Spinal cord (tissue), 10 donors: ENCODE data around the gene FANCC. TPM values are rescaled to one million over a fixed set of nuclear protein-coding genes. Genes with fewer than 3 reads are reported as not detected.
"Not testable (repeated sequence)": the region's sequence is repeated elsewhere in the genome, so short reads cannot be mapped to it uniquely, and the experiment has no call there.

ENCODE experiments used
- DNase-seq, 6 donors: peaks; one replicate each; pipeline versions ENCODE4 v3.0.0 to v3.0.0-alpha.2; 2013 to 2015; ENCODE audit warnings: low spot score in 6 of 6, low read depth in 4 of 6
- H3K27ac ChIP-seq: one replicate; pipeline ENCODE4 v1.5.1; 2013; ENCODE audit warnings: low read depth, low read length, control low read depth
- H3K27me3 ChIP-seq: one replicate; pipeline ENCODE4 v1.6.1; 2013; ENCODE audit warnings: low read length; ENCODE audit not compliant: control insufficient read depth, insufficient read depth
- H3K36me3 ChIP-seq: one replicate; pipeline ENCODE4 v1.6.1; 2013; ENCODE audit warnings: low read length; ENCODE audit not compliant: control insufficient read depth, insufficient read depth
- H3K4me1 ChIP-seq: one replicate; pipeline ENCODE4 v1.6.1; 2013; ENCODE audit warnings: low read length; ENCODE audit not compliant: control insufficient read depth, insufficient read depth
- H3K4me3 ChIP-seq: one replicate; pipeline ENCODE4 v1.5.1; 2013; ENCODE audit warnings: low read depth, low read length, control low read depth
- H3K9me3 ChIP-seq: one replicate; pipeline ENCODE4 v1.6.1; 2013; ENCODE audit warnings: low read length; ENCODE audit not compliant: control insufficient read depth, insufficient read depth
- WGBS: methylation state at CpG from one replicate; pipeline ENCODE4 v1.1.5; 2013; ENCODE audit warnings: missing lambda C conversion rate; ENCODE audit not compliant: insufficient coverage; 5-methylcytosine and 5-hydroxymethylcytosine counted together
- polyA plus RNA-seq, 2 donors: library from polyadenylated mRNA; unstranded; fragments of 120-200 nt; gene quantifications; one replicate each; pipeline ENCODE4 v1.2.1, GENCODE V29; 2013; ENCODE audit not compliant: insufficient read length in 2 of 2
- total RNA-seq, 2 donors: library from RNA; depleted of rRNA in 1 of 2; stranded (reverse); fragments of 120-200 nt in 1 of 2; fragments of >200 nt in 1 of 2; gene quantifications; one replicate each; pipeline versions ENCODE4 v1.2.3 to v1.2.4, GENCODE V29; 2013 to 2014
- donor health status: healthy.

The FANCC gene
- total and polyA plus RNA-seq, 4 donors: 14.1 to 16.6 (median 15.3) TPM

DNA sequence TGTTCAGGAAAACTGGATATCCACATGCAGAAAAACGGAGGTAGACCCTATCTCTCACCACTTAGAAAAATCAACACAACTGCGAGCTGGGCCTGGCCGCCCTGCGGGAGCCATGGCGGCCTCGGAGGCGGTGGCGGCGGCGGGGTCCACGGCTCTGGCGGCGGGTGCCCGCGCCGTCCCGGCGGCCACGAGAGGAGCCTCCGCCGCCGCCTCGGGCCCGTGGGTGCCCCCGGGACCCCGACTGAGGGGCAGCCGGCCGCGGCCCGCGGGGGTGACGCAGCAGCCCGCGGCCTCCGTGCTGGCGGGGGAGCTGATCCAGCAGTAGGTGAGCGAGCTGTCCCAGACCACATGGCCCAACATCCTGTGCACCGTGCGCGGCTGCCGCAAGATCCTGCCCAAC, 25.3 kb downstream of the FANCC start:
- no peaks in the 10 kb centered on the region for H3K36me3 ChIP-seq
- no peak for DNase-seq
- 97% methylated on average over 39 of the region's 41 CpGs for WGBS
- H3K27me3 ChIP-seq: no peaks in the 10 kb centered on the region
- H3K4me3 ChIP-seq: no peak overlapping the region
- H3K9me3 ChIP-seq: no peaks in the 10 kb centered on the region
- H3K4me1 ChIP-seq: no peaks in the 10 kb centered on the region
- no peak overlapping the region for H3K27ac ChIP-seq

GRCh38 chr9:95286151-95286550, 31.4 kb downstream of the FANCC start:
- H3K27ac ChIP-seq: no peak overlapping the region
- no peaks in the 10 kb centered on the region for H3K27me3 ChIP-seq
- WGBS: no CpG with 5 or more reads among the region's 2 CpGs
- no peak for DNase-seq
- no peaks in the 10 kb centered on the region for H3K4me1 ChIP-seq
- H3K4me3 ChIP-seq: no peak overlapping the region
- H3K9me3 ChIP-seq: peaks cover 3% of the 10 kb centered on the region
- no peaks in the 10 kb centered on the region for H3K36me3 ChIP-seq

- DNase-seq: no peak
- no CpG with 5 or more reads among the region's 1 CpG for WGBS
- Histone ChIP-seq H3K4me3 (no peak overlapping the region), H3K4me1 (no peaks in the 10 kb centered on the region), H3K9me3 (peaks cover 3% of the 10 kb centered on the region), H3K27ac (no peak overlapping the region), H3K36me3 (no peaks in the 10 kb centered on the region), H3K27me3 (no peaks in the 10 kb centered on the region)
These were observed 32.2 kb downstream of the FANCC start for GRCh38 chr9:95285307-95285706.

GRCh38 chr9:95284162-95285080, 33.1 kb downstream of the FANCC start:
- Histone ChIP-seq H3K4me3 (no peak overlapping the region), H3K27ac (no peak overlapping the region), H3K36me3 (no peaks in the 10 kb centered on the region), H3K27me3 (no peaks in the 10 kb centered on the region), H3K9me3 (peaks cover 3% of the 10 kb centered on the region), H3K4me1 (no peaks in the 10 kb centered on the region)
- DNase-seq: no peak
- 89% methylated on average over 1 of the region's 9 CpGs for WGBS

DNA sequence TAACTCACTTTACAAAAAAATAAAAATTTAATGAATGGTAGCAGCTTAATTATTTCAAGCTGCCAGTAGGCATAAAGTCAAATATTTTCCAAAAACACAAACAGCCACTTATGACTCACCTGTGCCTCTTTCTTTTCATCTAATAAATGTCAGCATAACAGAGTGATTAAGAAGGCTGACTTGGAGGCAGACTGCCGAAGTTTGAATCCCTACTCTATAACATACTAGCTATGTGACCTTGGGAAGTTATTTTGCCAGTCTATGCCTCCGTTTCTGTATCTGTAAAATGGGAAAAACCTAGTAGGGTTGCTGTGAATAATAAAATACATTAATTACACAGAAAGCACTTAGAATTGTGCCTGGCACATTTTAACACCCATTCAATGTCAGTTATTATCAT, 33.8 kb downstream of the FANCC start:
- WGBS: no CpG with 5 or more reads among the region's 2 CpGs
- DNase-seq: no peak

GRCh38 chr9:95282332-95282731, 35.2 kb downstream of the FANCC start:
- Histone ChIP-seq H3K4me1 (no peaks in the 10 kb centered on the region), H3K36me3 (no peaks in the 10 kb centered on the region), H3K27ac (no peak overlapping the region), H3K27me3 (no peaks in the 10 kb centered on the region), H3K9me3 (peaks cover 3% of the 10 kb centered on the region), H3K4me3 (no peak overlapping the region)
- no peak for DNase-seq

More for the DNA sequence above, 33.8 kb downstream of the FANCC start:
- no peaks in the 10 kb centered on the region for H3K27me3 ChIP-seq
- H3K36me3 ChIP-seq: no peaks in the 10 kb centered on the region
- H3K9me3 ChIP-seq: peaks cover 3% of the 10 kb centered on the region
- no peak overlapping the region for H3K4me3 ChIP-seq
- H3K4me1 ChIP-seq: no peaks in the 10 kb centered on the region
- H3K27ac ChIP-seq: no peak overlapping the region

DNA sequence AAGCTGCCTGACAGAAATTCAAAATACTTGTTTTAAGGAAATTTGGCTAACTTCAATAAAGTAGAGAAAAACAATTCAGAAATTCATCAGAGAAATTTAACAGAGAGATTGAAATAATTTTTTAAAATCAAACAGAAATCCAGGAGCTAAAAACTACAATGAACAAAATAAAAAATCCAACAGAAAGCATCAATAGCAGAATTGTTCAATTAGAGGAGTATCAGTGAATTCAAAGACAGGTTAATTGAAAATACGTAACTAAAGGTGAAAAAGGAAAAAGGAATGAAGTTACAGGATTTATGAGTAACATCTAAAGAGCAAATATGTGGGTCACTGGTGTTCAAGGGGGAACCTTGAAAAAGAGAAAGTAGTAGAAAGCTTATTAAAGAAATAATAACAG, 36.8 kb downstream of the FANCC start:
- DNase-seq: no peak
- peaks cover 3% of the 10 kb centered on the region for H3K9me3 ChIP-seq
- H3K4me3 ChIP-seq: no peak overlapping the region
- no peaks in the 10 kb centered on the region for H3K27me3 ChIP-seq
- no peaks in the 10 kb centered on the region for H3K36me3 ChIP-seq
- no peak overlapping the region for H3K27ac ChIP-seq
- H3K4me1 ChIP-seq: no peaks in the 10 kb centered on the region
- WGBS: 100% methylated on average over 1 of the region's 1 CpG

- Histone ChIP-seq H3K36me3 (no peaks in the 10 kb centered on the region), H3K27me3 (no peaks in the 10 kb centered on the region), H3K27ac (no peak overlapping the region), H3K4me3 (no peak overlapping the region), H3K4me1 (no peaks in the 10 kb centered on the region), H3K9me3 (peaks cover 3% of the 10 kb centered on the region)
- DNase-seq: no peak
These were observed 40.0 kb downstream of the FANCC start for GRCh38 chr9:95277509-95277908.

DNA sequence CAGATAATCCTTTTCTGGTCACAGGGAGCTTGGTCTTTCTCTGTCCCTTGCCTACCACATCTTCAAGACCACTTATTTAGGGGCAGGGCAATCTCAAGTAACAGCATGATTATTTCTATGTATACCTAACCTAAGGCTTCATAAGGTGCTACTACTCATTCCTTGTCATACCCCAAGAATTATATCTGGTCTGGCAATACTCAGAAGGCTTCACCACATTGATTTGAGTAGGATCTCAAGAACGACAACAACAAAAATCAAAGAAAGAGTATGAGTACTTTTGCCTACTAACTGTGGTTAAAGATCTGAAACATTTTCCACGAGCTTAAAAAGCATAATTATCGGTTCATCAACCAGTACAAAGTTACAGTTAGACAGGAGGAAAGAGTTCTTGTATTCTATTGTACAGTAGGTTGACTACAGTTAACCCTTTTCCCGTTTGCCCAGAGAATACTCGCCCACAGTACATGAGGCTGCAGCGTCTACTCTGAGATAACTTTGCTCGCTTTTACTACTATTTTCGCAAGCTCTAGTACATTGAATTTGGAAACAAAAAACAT, 41.0 kb downstream of the FANCC start:
- H3K27ac ChIP-seq: no peak overlapping the region

DNA sequence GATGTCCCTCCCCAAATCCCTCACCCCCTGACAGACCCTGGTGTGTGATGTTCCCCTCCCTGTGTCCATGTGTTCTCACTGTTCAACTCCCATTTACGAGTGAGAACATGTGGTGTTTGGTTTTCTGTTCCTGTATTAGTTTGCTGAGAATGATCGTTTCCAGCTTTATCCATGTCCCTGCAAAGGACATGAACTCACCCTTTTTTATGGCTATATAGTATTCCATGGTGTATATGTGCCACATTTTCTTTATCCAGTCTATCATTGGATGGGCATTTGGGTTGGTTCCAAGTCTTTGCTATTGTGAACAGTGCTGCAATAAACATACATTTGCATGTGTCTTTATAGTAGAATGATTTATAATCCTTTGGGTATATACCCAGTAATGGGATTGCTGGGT, 43.3 kb downstream of the FANCC start:
- not testable (repeated sequence) for H3K27me3 ChIP-seq, H3K9me3 ChIP-seq, H3K27ac ChIP-seq, H3K4me3 ChIP-seq, H3K36me3 ChIP-seq, DNase-seq, H3K4me1 ChIP-seq
- no CpG with 5 or more reads among the region's 2 CpGs for WGBS

More for the DNA sequence above, 41.0 kb downstream of the FANCC start:
- H3K36me3 ChIP-seq: no peaks in the 10 kb centered on the region
- no peak for DNase-seq
- H3K4me3 ChIP-seq: no peak overlapping the region
- H3K27me3 ChIP-seq: no peaks in the 10 kb centered on the region
- no peaks in the 10 kb centered on the region for H3K4me1 ChIP-seq
- 100% methylated on average over 3 of the region's 8 CpGs for WGBS
- peaks cover 2% of the 10 kb centered on the region for H3K9me3 ChIP-seq
